GM10248 (cell line): ENCODE data around the gene CCDC73.
"Not testable (repeated sequence)": the region's sequence is repeated elsewhere in the genome, so short reads cannot be mapped to it uniquely, and the experiment has no call there.

Source experiments
- CTCF ChIA-PET: fragments of 300-600 bp; sonication (Branson Sonifier 250); formaldehyde crosslinking; extraction: SDS; loops from one replicate; lab custom pipeline; 2021; ENCODE audit warnings: antibody characterized with exemption; lab: Yijun Ruan, JAX
- POLR2A ChIA-PET: fragments of 350-650 bp; sonication (Branson Sonifier 250); formaldehyde crosslinking; extraction: SDS; loops from one replicate; lab custom pipeline; 2020; ENCODE audit warnings: antibody characterized with exemption; lab: Yijun Ruan, JAX
- DNase-seq: peaks from one replicate; pipeline ENCODE4 v3.0.0; 2012; ENCODE audit errors: extremely low spot score
- TF ChIP-seq, protein P1 (sequence below): IDR thresholded peaks from 2 replicates; pipeline ENCODE4 v1.5.1; 2012; ENCODE audit warnings: mild to moderate bottlenecking, low read depth; ENCODE audit errors: extremely low read depth, missing control alignments, control extremely low read depth

The CCDC73 gene

DNA sequence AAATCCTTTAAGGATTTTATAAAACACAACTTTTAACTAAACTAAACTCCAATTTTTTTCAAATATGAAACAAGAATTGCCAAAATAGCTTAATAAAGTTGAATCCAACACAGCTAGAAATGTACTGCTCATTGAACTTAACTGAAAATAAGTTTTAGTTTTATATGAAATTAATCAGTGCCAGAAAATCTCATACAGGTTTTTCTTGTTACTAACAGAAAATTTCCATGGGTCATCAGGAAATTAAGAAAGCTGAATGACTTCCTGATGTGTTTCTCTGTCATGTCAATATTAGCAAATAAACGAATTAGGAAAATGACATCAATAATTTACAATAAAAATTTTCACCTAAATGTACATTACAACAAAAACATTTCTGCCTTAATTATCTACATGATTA lies 3.5 kb downstream of the CCDC73 start:
- ChIA-PET POLR2A (no interaction called here), CTCF (interaction anchor here (0.9 to 4.7 kb wide), 11 partner anchors 10 to 467 kb away, joined by 3 to 42 read pairs (median 6); no protein-coding TSS in a partner anchor)
- no peak for DNase-seq
- TF ChIP-seq, protein P1, sequence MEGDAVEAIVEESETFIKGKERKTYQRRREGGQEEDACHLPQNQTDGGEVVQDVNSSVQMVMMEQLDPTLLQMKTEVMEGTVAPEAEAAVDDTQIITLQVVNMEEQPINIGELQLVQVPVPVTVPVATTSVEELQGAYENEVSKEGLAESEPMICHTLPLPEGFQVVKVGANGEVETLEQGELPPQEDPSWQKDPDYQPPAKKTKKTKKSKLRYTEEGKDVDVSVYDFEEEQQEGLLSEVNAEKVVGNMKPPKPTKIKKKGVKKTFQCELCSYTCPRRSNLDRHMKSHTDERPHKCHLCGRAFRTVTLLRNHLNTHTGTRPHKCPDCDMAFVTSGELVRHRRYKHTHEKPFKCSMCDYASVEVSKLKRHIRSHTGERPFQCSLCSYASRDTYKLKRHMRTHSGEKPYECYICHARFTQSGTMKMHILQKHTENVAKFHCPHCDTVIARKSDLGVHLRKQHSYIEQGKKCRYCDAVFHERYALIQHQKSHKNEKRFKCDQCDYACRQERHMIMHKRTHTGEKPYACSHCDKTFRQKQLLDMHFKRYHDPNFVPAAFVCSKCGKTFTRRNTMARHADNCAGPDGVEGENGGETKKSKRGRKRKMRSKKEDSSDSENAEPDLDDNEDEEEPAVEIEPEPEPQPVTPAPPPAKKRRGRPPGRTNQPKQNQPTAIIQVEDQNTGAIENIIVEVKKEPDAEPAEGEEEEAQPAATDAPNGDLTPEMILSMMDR, result no peak

DNA sequence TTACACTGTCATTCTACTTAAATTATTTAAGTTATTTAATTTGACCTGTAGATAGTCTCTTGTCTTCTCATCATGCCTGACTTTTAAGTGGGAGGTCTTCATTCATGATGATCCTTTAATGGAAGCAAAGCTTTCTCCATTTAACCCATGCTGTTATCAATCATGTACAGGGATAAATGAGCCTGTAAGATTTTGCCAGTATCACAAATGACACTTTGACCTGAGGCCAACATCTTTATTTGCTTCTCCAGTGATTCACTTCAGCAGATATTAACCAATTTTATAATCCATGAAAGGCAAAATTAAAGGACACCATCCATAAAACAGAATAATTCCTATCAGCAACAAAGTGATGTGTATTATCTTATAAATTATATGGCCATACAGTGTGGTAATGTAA lies 7.7 kb downstream of the CCDC73 start:
- TF ChIP-seq, protein P1, result no peak
- ChIA-PET CTCF (interaction anchor here (1.5 to 1.8 kb wide), 2 partner anchors 23 to 68 kb away, joined by 4 read pairs; no protein-coding TSS in a partner anchor), POLR2A (no interaction called here)
- DNase-seq, result no peak

DNA sequence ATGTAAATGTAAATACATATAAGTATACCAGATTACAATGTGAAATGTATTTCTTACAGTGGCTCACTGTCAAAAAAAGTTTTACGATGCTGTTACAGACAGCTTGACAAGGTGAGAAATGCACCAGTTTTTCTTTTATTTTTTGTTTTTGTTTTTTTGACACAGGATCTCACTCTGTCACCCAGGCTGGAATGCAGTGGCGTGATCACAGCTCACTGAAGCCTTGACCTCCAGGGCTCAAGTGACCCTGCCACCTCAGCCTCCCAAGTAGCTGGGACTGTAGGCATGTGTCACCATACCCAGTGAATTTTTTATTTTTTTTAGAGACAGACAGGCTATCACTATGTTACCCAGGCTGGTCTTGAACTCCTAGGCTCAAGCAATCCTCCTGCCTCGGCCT lies 9.2 kb downstream of the CCDC73 start:
- ChIA-PET CTCF (interaction anchor here (0.9 kb wide), 1 partner anchor 24 kb away, joined by 3 read pairs; no protein-coding TSS in a partner anchor), POLR2A (no interaction called here)
- TF ChIP-seq, protein P1, result no peak
- no peak for DNase-seq

GRCh38 chr11:32781721-32782120 lies 12.7 kb downstream of the CCDC73 start:
- ChIA-PET CTCF (interaction anchor here (1.5 to 1.9 kb wide), 2 partner anchors 10 to 29 kb away, joined by 3 to 5 read pairs; no protein-coding TSS in a partner anchor), POLR2A (no interaction called here)
- TF ChIP-seq, protein P1, result no peak
- DNase-seq, result no peak

DNA sequence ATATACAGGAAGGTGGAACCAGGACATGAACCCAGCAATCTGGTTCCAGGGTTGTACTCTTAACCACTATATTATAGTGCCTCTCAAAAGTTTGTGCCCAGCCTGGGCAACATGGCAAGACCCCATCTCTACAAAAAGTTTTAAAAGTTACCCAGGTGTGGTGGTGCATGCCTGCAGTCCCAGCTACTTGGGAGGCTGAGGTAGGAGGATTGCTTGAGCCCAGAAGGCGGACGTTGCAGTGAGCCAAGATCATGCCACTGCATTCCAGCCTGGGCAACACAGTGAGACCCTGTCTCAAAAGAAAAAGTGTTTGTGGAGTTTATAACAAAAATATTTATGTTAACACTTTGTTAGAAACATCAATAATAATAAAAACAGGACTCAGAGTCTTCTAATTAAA lies 13.6 kb downstream of the CCDC73 start:
- POLR2A ChIA-PET, result not testable (repeated sequence)
- CTCF ChIA-PET, result interaction anchor here (1.5 to 1.9 kb wide), 2 partner anchors 11 to 28 kb away, joined by 3 to 5 read pairs; no protein-coding TSS in a partner anchor

GRCh38 chr11:32779136-32779535 lies 15.3 kb downstream of the CCDC73 start:
- CTCF ChIA-PET, result interaction anchor here (0.8 to 1.5 kb wide), 5 partner anchors 12 to 456 kb away, joined by 3 to 9 read pairs (median 4); no protein-coding TSS in a partner anchor
- DNase-seq, result no peak
- POLR2A ChIA-PET, result interaction anchor here (0.7 kb wide), 1 partner anchor 68 kb away, joined by 3 read pairs; no protein-coding TSS in a partner anchor
- TF ChIP-seq, protein P1, result no peak

More for the DNA sequence above, 13.6 kb downstream of the CCDC73 start:
- not testable (repeated sequence) for DNase-seq

GRCh38 chr11:32775908-32776307 lies 18.6 kb downstream of the CCDC73 start:
- ChIA-PET CTCF (interaction anchor here (0.8 to 1.2 kb wide), 3 partner anchors 16 to 62 kb away, joined by 3 to 5 read pairs (median 3); no protein-coding TSS in a partner anchor), POLR2A (interaction anchor here (0.6 kb wide), 1 partner anchor 1094 kb away, joined by 5 read pairs; no protein-coding TSS in a partner anchor)
- TF ChIP-seq, protein P1, result no peak
- peak; percentile 39 for DNase-seq
